Activated T-helper 1 cell treated with Interleukin-2 at 50 U/mL for 16 hours (primary cell): ENCODE results near the gene FEM1C.

Experiments
- DNase-seq: peaks from one replicate; pipeline ENCODE4 v3.0.0-alpha.2; 2020; ENCODE audit warnings: low read depth

FEM1C gene

GRCh38 chr5:115477581-115477980 is 67.0 kb downstream of the FEM1C start:
- no peak for DNase-seq

DNA sequence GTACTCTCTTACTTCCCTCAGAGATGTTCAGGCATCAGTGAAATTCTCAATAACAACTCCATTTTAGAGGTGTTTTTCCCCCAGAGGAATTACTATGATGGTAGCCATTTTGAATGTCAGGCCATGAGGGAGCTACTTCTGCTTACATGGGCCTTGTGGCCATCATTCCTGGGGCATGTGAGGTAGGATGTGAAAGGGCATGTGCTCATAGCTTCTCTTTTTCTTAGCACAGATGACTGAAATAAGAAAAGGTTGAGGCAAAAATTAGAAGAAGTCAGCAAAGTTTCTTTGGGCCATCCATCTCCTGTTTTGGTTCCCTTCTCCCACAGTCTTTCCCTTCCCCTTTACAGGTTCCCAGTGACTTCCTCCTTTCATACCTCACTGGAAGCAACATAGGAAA is 68.8 kb downstream of the FEM1C start:
- DNase-seq, result no peak

GRCh38 chr5:115472271-115473025 is 72.1 kb downstream of the FEM1C start:
- DNase-seq, result no peak

DNA sequence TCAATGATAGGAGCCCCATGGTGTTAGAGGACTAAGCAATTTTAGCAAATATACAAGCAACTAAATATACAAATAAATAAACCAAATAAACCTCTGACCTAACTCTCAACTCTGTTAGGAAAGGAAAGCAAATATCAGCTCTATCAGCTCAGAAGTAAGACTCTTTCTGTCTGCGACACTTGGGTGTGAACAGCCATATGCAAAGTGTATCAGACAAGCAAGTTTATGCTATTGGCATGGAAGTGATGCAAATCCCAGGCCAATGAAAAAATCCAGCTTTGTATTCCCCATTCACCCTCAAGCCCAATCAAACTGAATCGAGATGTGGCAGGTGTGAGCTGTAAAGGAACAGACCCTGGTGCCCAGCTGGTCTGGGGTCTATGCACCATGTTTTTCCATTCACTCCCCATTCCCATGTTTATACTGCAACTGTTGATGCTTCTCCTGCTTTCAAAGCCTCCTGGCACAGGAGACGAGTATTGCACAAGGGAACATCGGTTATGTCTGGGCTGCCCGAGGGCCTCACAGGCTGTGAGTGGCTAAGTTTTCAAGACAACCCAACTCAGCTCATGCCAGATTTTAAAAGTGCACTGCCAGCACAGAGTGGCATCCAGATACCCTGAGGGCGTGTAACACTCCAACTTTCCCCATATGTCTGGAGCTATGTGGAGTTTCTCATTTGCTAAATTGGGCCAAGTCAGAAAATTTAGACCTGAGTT is 73.1 kb downstream of the FEM1C start:
- no peak for DNase-seq

DNA sequence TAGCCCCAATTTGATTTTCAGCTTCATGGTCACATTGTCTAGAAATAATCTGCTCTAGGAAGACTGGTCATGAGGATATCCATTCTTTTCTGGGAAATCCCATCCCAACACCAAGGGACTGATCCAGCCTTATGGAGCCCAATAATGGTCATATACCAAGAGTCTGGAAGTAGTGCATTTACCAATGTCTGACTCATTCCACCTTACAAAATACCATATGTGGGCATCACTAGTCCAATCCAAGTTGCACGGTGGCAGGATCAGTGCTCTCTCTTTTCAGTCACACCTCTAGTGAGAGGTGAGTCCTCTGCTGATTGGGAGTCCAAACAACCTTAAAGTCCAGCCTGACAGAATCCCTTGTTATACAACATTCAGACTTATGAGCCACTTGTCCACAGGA is 73.7 kb downstream of the FEM1C start:
- DNase-seq, result no peak
